Upper lobe of left lung (tissue), 6 donors: ENCODE measurements around the gene PBLD. TPM values are rescaled to one million over a fixed set of nuclear protein-coding genes. Genes with fewer than 3 reads are reported as not detected.

Experiments used
- ATAC-seq, 2 donors: fragments of 200-7000 bp; cut with Tn5 transposase; one replicate each; pipeline ENCODE4 v1.9.1; 2022; ENCODE audit warnings: mild to moderate bottlenecking in 2 of 2, moderate library complexity in 2 of 2; ENCODE audit not compliant: low FRiP score in 2 of 2
- DNase-seq, 2 donors: peaks; one replicate each; pipeline ENCODE4 v3.0.0-alpha.2; 2019 to 2020
- H3K27ac ChIP-seq, 4 donors: fragments of 200-600 bp; sonication (generic); one replicate each; pipeline ENCODE4 v1.5.1; 2016 to 2019
- H3K27me3 ChIP-seq, 4 donors: fragments of 200-600 bp; sonication (generic); one replicate each; pipeline ENCODE4 v1.5.1; 2017 to 2019
- H3K36me3 ChIP-seq, 4 donors: fragments of 200-600 bp; sonication (generic); one replicate each; pipeline ENCODE4 v1.5.1; 2016 to 2019
- H3K4me1 ChIP-seq, 4 donors: fragments of 200-600 bp; sonication (generic); one replicate each; pipeline ENCODE4 v1.5.1; 2018 to 2019
- H3K4me3 ChIP-seq, 4 donors: fragments of 200-600 bp; sonication (generic); one replicate each; pipeline ENCODE4 v1.5.1; 2017 to 2019; ENCODE audit warnings: mild to moderate bottlenecking in 2 of 4, moderate library complexity in 1 of 4
- H3K9me3 ChIP-seq, 4 donors: fragments of 200-600 bp; sonication (generic); one replicate each; pipeline ENCODE4 v1.5.1; 2018 to 2019
- CTCF ChIP-seq, 6 experiments: fragments of 450-650 bp in 4 of 6; fragments of 200-600 bp in 2 of 6; sonication (generic) in 2 of 6; IDR thresholded peaks; one replicate each; pipeline ENCODE4 v1.5.1; 2016 to 2019; ENCODE audit warnings: antibody characterized with exemption in 6 of 6
- EP300 ChIP-seq, 4 donors: sonication (generic); formaldehyde crosslinking; IDR thresholded peaks; one replicate each; pipeline ENCODE4 v1.5.1; 2017; ENCODE audit warnings: antibody characterized with exemption in 4 of 4, control low read depth in 2 of 4
- POLR2A ChIP-seq, 4 donors: fragments of 450-650 bp; IDR thresholded peaks; one replicate each; pipeline ENCODE4 v1.5.1; 2016 to 2017; ENCODE audit warnings: antibody characterized with exemption in 4 of 4, mild to moderate bottlenecking in 2 of 4
- POLR2AphosphoS5 ChIP-seq, 2 donors: sonication (generic); formaldehyde crosslinking; IDR thresholded peaks; one replicate each; pipeline ENCODE4 v1.5.1; 2017; ENCODE audit warnings: antibody characterized with exemption in 2 of 2
- WGBS, 2 donors: methylation state at CpG; one replicate each; pipeline ENCODE4 v1.1.5; 2017 to 2018; 5-methylcytosine and 5-hydroxymethylcytosine counted together
- total RNA-seq, 6 donors: library from RNA; depleted of rRNA in 4 of 6; stranded (reverse); fragments of >200 nt in 4 of 6; gene quantifications; one replicate each; pipeline versions ENCODE4 v1.1.0 to v1.2.1, GENCODE V29; 2016 to 2021
- donor health status: DM: no; HTN: no; CAD: no; lungs with moderate emphysema.
- donor health status: DM: no; HTN: yes; CAD: no; lungs with severe emphysema.

PBLD gene
- total RNA-seq, result 10 to 100 TPM in 1 of 6 donors, 1 to 10 TPM in 5; 1.8 to 21.0 (median 4.3) TPM

- TF ChIP-seq POLR2A (IDR thresholded peaks at IDR 0.05) (peak; percentile 10 to 80 (median 71)), POLR2AphosphoS5 (IDR thresholded peaks at IDR 0.05) (peak; percentile 75 to 81), CTCF (IDR thresholded peaks at IDR 0.05) (peak; percentile 25 to 58 (median 50)), EP300 (IDR thresholded peaks at IDR 0.05) (no peak)
- Histone ChIP-seq H3K36me3 (no peaks in the 10 kb centered on the region), H3K27me3 (no peaks in the 10 kb centered on the region), H3K4me1 (peaks cover 40 to 65% (median 56%) of the 10 kb centered on the region in 4 donors), H3K9me3 (no peaks in the 10 kb centered on the region), H3K4me3 (peak within 1 kb of the TSS; percentile 68 to 78 (median 73)), H3K27ac (peak within 1 kb of the TSS; percentile 98 to 100 (median 99))
- DNase-seq (peak; percentile 75 to 89), ATAC-seq (peak; percentile 66 to 72)
- 0% methylated on average over 43 to 44 of the region's 51 CpGs for WGBS, 2 donors
Measured at GRCh38 chr10:68332259-68333057, at the start of gene PBLD. Gene PBLD (minus strand): TSS chr10:68332928. CDS start chr10:68306844, 26,084 bp downstream.

DNA sequence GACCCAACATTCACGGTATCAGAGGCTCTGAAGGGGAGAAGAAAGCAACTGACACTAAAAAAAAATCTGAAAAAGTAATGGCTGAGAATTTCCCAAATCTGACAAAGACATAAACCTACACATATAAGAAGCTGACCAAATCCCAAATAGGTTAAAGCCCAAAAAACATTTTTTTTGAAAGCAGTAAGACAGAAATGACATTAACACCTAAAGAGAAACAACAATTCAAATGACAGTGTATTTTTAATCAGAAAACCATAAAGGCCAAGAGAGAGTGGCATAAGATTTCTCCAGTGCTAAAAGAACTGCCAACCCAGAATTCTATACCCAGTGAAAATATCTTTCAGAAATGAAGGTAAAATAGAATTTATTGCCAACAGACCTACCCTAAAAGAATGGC, 38.9 kb upstream of the PBLD start:
- Histone ChIP-seq H3K4me1 (no peaks in the 10 kb centered on the region), H3K9me3 (peaks cover 4 to 19% (median 7%) of the 10 kb centered on the region in 4 donors), H3K36me3 (peaks cover 0 to 86% (median 25%) of the 10 kb centered on the region in 4 donors), H3K4me3 (no peak overlapping the region), H3K27me3 (no peaks in the 10 kb centered on the region), H3K27ac (no peak overlapping the region)
- 96 to 100% methylated on average over 1 of the region's 1 CpG for WGBS, 2 donors
- ATAC-seq, result no peak
- no peak for TF ChIP-seq EP300 (IDR thresholded peaks at IDR 0.05)
- no peak for TF ChIP-seq CTCF (IDR thresholded peaks at IDR 0.05)
- TF ChIP-seq POLR2AphosphoS5 (IDR thresholded peaks at IDR 0.05), result no peak
- TF ChIP-seq POLR2A (IDR thresholded peaks at IDR 0.05), result no peak
- DNase-seq, result no peak

DNA sequence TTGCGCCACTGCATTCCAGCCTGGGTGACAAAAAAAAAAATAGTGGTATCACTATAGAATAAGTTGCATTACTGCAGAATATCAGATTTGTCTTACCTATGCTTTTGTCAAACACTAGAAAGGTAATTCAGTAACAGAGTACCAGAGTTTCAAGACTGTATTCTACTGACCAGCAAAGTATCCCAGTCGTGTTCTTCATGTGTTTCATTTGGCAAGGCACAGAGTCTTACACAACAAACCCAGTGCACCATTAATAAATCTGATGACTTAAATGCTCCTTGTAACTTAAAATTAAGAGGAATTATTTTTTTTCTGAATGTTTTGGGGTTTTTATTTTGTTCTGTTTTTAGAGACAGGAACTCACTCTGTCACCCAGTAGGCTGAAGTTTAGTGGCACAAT, 34.4 kb upstream of the PBLD start:
- Histone ChIP-seq H3K9me3 (peaks cover 4 to 8% (median 6%) of the 10 kb centered on the region in 4 donors), H3K4me3 (no peak overlapping the region), H3K36me3 (peaks cover 7 to 75% (median 25%) of the 10 kb centered on the region in 4 donors), H3K27ac (no peak overlapping the region), H3K4me1 (no peaks in the 10 kb centered on the region), H3K27me3 (no peaks in the 10 kb centered on the region)
- DNase-seq, result no peak
- no peak for TF ChIP-seq POLR2A (IDR thresholded peaks at IDR 0.05)
- TF ChIP-seq POLR2AphosphoS5 (IDR thresholded peaks at IDR 0.05), result no peak
- TF ChIP-seq CTCF (IDR thresholded peaks at IDR 0.05), result no peak
- TF ChIP-seq EP300 (IDR thresholded peaks at IDR 0.05), result no peak
- 84 to 88% methylated on average over 2 of the region's 2 CpGs for WGBS, 2 donors
- ATAC-seq, result no peak

DNA sequence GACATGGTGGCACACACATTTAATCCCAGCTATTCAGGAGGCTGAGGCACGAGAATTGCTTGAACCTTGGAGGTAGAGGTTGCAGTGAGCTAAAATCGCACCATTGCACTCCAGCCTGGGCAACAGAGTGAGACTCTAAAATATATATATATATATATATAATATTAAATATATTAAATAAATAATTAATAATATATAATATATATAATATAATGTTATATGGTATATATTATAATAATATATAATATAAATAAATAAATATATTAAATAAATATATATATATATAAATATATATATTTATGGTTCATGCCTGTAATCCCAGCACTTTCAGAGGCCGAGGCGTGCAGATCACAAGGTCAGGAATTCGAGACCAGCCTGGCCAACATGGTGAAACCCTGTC, 33.9 kb upstream of the PBLD start:
- ATAC-seq (no peak), DNase-seq (no peak)
- TF ChIP-seq POLR2A (IDR thresholded peaks at IDR 0.05) (no peak), EP300 (IDR thresholded peaks at IDR 0.05) (no peak), POLR2AphosphoS5 (IDR thresholded peaks at IDR 0.05) (no peak), CTCF (IDR thresholded peaks at IDR 0.05) (no peak)
- Histone ChIP-seq H3K4me3 (no peak overlapping the region), H3K9me3 (peaks cover 0 to 4% (median under 1%) of the 10 kb centered on the region in 4 donors), H3K36me3 (peaks cover 7 to 75% (median 23%) of the 10 kb centered on the region in 4 donors), H3K27me3 (no peaks in the 10 kb centered on the region), H3K4me1 (no peaks in the 10 kb centered on the region), H3K27ac (no peak overlapping the region)
- 98 to 99% methylated on average over 5 of the region's 5 CpGs for WGBS, 2 donors
